ENCODE data around the gene YPEL1. TPM values are rescaled to one million over a fixed set of nuclear protein-coding genes. Genes with fewer than 3 reads are reported as not detected.

Gene YPEL1
- total RNA-seq, 1 donor from 2014 or later: 0.26 TPM

DNA sequence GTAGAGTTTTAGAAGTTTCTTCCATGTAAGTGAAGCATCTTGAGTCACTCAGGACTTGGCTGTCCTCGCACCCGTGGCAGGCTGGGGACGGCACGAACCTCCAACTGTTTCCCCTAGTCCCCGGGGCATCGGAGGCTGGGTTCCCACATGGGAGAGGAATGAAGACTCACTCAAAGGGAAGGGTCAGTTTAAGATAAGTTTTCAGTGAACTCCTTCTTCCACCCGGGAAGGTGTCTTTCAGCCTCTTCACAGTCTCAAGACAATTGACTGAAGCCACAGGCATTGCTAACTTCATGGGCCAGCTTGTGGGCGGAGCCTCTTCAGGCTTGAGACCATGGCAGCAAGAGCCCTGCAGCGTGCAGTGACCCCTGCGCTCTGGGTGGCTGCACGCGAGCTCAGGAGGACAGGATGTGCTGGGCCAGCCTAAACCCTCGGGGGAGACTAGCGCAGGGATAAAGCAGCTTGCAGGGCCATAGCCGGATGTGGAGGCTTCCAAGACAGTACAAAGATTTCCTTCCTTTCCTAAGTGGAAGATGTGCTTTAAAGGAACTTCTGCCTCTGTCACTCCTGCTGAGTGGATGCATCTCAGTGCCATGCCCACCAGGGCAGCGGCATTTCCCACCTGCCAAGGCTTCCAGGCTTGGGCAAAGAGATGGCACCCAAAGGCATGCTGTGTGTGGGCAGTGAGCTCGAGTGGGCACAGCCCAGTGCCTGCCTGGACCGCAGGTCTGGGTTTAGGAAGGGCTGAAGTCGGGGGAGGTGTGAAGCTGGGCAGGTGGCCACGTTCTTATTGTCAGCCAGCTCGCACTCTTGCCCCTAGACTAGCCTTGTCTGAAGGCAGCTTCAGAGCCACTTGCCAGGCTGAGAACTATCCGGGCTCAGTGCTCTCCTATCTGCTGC lies 36.9 kb downstream of the YPEL1 start:
- Histone ChIP-seq H3K36me3 (ENCODE audit: control insufficient read depth, insufficient read depth, low read length) (peaks cover 22% of the 10 kb centered on the region), H3K4me3 (ENCODE audit: low read depth, low read length) (no peak overlapping the region), H3K27me3 (ENCODE audit: control insufficient read depth, insufficient read depth, low read length) (no peaks in the 10 kb centered on the region)
- TF ChIP-seq, protein P1, sequence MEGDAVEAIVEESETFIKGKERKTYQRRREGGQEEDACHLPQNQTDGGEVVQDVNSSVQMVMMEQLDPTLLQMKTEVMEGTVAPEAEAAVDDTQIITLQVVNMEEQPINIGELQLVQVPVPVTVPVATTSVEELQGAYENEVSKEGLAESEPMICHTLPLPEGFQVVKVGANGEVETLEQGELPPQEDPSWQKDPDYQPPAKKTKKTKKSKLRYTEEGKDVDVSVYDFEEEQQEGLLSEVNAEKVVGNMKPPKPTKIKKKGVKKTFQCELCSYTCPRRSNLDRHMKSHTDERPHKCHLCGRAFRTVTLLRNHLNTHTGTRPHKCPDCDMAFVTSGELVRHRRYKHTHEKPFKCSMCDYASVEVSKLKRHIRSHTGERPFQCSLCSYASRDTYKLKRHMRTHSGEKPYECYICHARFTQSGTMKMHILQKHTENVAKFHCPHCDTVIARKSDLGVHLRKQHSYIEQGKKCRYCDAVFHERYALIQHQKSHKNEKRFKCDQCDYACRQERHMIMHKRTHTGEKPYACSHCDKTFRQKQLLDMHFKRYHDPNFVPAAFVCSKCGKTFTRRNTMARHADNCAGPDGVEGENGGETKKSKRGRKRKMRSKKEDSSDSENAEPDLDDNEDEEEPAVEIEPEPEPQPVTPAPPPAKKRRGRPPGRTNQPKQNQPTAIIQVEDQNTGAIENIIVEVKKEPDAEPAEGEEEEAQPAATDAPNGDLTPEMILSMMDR (IDR thresholded peaks at IDR 0.05; ENCODE audit: insufficient read depth, low read length, severe bottlenecking): no peak
- DNase-seq (ENCODE audit: low read depth) (no peak), FAIRE-seq (no peak)

DNA sequence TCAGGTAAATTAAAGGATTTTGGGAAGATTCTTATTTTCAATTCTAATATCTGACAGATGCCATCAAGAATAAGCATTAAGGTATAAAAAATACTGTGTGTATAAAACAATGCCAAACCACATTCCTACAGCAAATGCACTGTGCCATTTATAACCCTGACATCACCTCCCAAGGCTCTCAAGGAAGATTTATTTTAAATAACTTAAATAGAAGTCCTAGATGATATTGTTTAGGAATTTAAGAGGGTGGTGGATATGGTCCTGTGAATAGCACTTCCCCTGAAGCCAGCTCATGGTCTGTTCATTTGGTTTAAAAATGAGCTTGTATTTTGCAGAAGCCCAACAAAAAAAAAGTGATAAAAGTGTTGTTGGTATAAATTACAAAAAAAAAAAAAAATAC lies 37.7 kb downstream of the YPEL1 start:
- peaks cover 26% of the 10 kb centered on the region for H3K36me3 ChIP-seq (ENCODE audit: control insufficient read depth, insufficient read depth, low read length)
- H3K27me3 ChIP-seq (ENCODE audit: control insufficient read depth, insufficient read depth, low read length): no peaks in the 10 kb centered on the region
- DNase-seq (ENCODE audit: low read depth) (no peak), FAIRE-seq (no peak)
- TF ChIP-seq, protein P1 (IDR thresholded peaks at IDR 0.05; ENCODE audit: insufficient read depth, low read length, severe bottlenecking): no peak
- no peak overlapping the region for H3K4me3 ChIP-seq (ENCODE audit: low read depth, low read length)

DNA sequence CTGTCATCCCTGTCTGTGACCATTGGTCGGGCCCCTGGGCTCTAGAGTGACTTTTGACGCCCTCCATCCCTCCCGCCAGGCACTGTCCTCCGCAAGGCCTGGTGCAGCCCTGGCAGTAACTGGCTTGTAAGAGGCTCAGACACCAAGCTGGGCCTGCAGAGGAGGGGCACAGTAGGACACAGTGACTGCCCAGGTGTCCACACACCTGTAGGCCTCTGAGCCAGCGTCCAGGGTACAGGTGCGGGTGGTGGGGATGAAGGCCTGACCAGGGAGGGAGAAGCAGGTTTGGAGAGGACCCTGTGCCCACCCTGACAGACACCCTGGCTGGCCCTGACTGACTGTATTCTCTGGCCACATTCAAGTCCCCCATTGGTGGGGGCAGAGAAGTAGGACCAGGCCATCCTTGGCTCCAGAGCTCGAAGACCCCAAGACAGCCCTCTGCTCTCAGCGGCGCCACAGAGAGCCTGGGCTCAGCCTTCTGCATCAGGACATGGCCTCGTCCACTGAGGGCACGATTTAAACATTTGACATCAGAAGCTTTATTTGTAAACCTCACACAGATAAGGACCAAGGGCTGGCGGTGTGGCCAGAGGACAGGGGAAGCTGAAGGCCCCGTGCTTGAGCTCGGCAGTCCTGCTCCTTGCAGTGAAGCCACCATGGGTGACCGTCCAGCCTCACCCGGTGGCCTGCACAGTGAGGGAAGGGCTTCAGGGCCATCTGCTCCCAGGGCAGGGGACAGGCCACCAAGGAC lies 38.4 kb downstream of the YPEL1 start:
- Histone ChIP-seq H3K4me3 (ENCODE audit: low read depth, low read length) (no peak overlapping the region), H3K27me3 (ENCODE audit: control insufficient read depth, insufficient read depth, low read length) (no peaks in the 10 kb centered on the region), H3K36me3 (ENCODE audit: control insufficient read depth, insufficient read depth, low read length) (peaks cover 26% of the 10 kb centered on the region)
- DNase-seq (ENCODE audit: low read depth) (no peak), FAIRE-seq (no peak)
- TF ChIP-seq, protein P1 (IDR thresholded peaks at IDR 0.05; ENCODE audit: insufficient read depth, low read length, severe bottlenecking): no peak

DNA sequence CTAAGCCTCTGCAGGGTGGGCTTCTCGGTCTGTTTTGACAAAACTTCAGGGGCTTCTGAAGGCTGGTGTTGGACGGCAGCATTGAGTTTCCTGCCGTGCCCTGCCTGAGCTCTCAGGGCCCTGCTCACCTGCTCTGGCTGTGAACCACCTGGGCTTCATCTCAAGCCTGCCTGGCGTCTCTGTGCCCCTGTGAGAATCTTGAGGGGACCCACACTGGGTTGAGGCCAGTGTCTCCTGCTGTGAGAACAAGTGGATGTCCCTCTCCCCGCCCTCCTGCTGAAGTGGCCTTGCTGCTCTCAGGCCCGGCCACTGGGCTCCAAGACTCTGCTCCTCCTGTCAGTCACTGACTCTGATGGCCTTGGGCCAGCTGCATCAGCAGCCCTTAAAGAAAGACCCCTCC lies 39.5 kb downstream of the YPEL1 start:
- Histone ChIP-seq H3K27me3 (ENCODE audit: control insufficient read depth, insufficient read depth, low read length) (no peaks in the 10 kb centered on the region), H3K4me3 (ENCODE audit: low read depth, low read length) (no peak overlapping the region), H3K36me3 (ENCODE audit: control insufficient read depth, insufficient read depth, low read length) (peaks cover 26% of the 10 kb centered on the region)
- FAIRE-seq: no peak
- TF ChIP-seq, protein P1 (IDR thresholded peaks at IDR 0.05; ENCODE audit: insufficient read depth, low read length, severe bottlenecking): no peak
- DNase-seq (ENCODE audit: low read depth): no peak

DNA sequence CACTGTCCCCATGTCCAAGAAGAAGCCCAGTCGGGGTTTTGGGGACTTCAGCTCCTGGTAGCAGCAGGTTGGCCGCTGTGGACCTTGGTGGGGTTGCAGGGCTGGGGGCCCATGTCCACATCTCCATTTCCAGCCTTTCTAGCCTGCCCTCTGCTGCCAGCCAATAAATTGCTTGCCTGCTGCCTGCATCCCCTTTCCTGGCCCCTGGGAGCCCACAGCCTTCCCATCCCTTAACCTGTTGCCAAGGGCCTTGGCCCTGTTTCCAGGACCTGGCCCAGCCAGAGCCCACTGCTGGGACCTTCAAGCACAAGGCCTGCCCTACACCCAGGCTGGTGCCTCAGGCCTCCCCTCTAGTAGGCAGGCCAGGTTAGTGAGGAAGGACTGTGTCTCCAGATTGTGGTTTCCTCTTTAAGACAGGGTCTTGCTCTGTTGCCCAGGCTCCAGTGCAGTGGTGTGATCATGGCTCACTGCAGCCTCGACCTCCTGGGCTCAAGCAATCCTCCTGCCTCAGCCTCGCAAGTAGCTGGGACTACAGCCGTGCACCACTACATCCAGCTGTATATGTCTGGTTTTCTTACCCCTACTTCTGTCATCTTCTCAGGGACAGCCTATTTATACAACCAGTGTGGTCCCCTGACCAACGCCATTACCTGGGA lies 40.0 kb downstream of the YPEL1 start:
- Histone ChIP-seq H3K4me3 (ENCODE audit: low read depth, low read length) (no peak overlapping the region), H3K27me3 (ENCODE audit: control insufficient read depth, insufficient read depth, low read length) (no peaks in the 10 kb centered on the region), H3K36me3 (ENCODE audit: control insufficient read depth, insufficient read depth, low read length) (peaks cover 26% of the 10 kb centered on the region)
- TF ChIP-seq, protein P1 (IDR thresholded peaks at IDR 0.05; ENCODE audit: insufficient read depth, low read length, severe bottlenecking): no peak
- FAIRE-seq (no peak), DNase-seq (ENCODE audit: low read depth) (no peak)

All from bronchial epithelial cell (primary cell).